Nephron (organoid): ENCODE results near the gene GGA3.
A peak's percentile ranks its signal among the peaks of the same experiment; 100 is the strongest.

Experiments used
- H3K27ac Mint-ChIP-seq, 3 experiments: 2 replicates each; pipeline ENCODE4 v1.8.0; 2020; ENCODE audit warnings: mixed read lengths in 3 of 3, mild to moderate bottlenecking in 2 of 3, moderate library complexity in 1 of 3
- H3K27me3 Mint-ChIP-seq: 2 replicates; pipeline ENCODE4 v1.8.0; 2021; ENCODE audit warnings: low read depth, mild to moderate bottlenecking, moderate library complexity, mixed read lengths
- H3K36me3 Mint-ChIP-seq: 2 replicates; pipeline ENCODE4 v1.8.0; 2020; ENCODE audit warnings: low read depth, mixed read lengths
- H3K4me1 Mint-ChIP-seq: 2 replicates; pipeline ENCODE4 v1.8.0; 2020; ENCODE audit warnings: mixed read lengths
- H3K4me3 Mint-ChIP-seq, 3 experiments: 2 replicates each; pipeline ENCODE4 v1.8.0; 2020; ENCODE audit warnings: mild to moderate bottlenecking in 3 of 3, mixed read lengths in 3 of 3, moderate library complexity in 2 of 3
- H3K9me3 Mint-ChIP-seq: 2 replicates; pipeline ENCODE4 v1.8.0; 2020; ENCODE audit warnings: mixed read lengths
- CTCF ChIP-seq, 3 experiments: fragments of 200-600 bp; sonication (generic); IDR thresholded peaks; one replicate each; pipeline ENCODE4 v1.5.0; 2021; ENCODE audit warnings: antibody characterized with exemption in 3 of 3; ENCODE audit not compliant: unreplicated experiment in 3 of 3

Gene GGA3

GRCh38 chr17:75242461-75243042 lies 18.9 kb downstream of the GGA3 start:
- Mint-ChIP-seq H3K4me3 (no peak overlapping the region), H3K4me1 (peaks cover under 1% of the 10 kb centered on the region), H3K27ac (no peak overlapping the region), H3K36me3 (peaks cover 48% of the 10 kb centered on the region), H3K9me3 (no peaks in the 10 kb centered on the region), H3K27me3 (no peaks in the 10 kb centered on the region)
- no peak for TF ChIP-seq CTCF (IDR thresholded peaks at IDR 0.05; ENCODE audit: unreplicated experiment in 3 of 3)

DNA sequence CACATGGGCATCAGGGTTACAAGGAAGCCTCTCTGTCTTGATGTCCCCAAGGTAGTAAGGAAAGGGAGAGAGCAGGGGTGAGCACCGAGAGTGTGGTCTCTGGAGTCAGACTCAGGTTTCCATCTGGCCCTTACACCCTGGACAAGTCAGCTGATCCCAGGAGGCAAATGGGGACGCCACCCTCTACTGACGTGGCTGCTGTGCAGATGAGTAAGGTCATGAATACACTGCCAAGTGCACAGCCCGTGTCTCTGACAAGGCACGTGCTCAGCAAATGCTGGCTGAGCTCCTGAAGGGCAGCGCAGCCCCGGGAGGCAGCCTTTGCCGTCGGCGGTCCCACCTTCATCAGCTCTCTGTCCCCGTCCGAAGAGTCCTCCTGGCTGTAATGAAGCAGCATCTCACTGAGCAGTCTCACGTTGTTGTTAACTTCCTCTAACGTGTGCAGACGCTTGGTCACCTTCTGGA lies 19.4 kb downstream of the GGA3 start:
- Mint-ChIP-seq H3K9me3 (no peaks in the 10 kb centered on the region), H3K36me3 (peaks cover 53% of the 10 kb centered on the region), H3K4me3 (no peak overlapping the region), H3K4me1 (no peaks in the 10 kb centered on the region), H3K27me3 (no peaks in the 10 kb centered on the region), H3K27ac (no peak overlapping the region)
- TF ChIP-seq CTCF (IDR thresholded peaks at IDR 0.05; ENCODE audit: unreplicated experiment in 3 of 3): no peak

GRCh38 chr17:75241502-75241901 lies 19.9 kb downstream of the GGA3 start:
- no peaks in the 10 kb centered on the region for H3K4me1 Mint-ChIP-seq
- H3K4me3 Mint-ChIP-seq: no peak overlapping the region
- peaks cover 55% of the 10 kb centered on the region for H3K36me3 Mint-ChIP-seq
- TF ChIP-seq CTCF (IDR thresholded peaks at IDR 0.05; ENCODE audit: unreplicated experiment in 3 of 3): no peak
- H3K27ac Mint-ChIP-seq: no peak overlapping the region
- H3K27me3 Mint-ChIP-seq: no peaks in the 10 kb centered on the region
- no peaks in the 10 kb centered on the region for H3K9me3 Mint-ChIP-seq

DNA sequence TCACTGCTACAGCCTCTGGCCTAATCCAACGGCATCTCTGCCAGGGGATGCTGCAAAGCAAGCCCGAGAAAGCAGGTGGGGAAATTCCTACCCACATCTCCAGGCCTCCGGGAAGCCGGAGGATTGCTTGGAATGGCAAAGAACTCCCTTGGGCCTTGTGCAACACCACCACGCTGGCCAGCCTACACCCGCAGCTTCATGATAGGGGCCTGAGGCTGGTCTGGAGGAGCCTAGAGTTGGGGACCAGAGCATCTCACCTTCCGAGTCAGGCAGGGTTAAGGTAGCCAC lies 20.3 kb downstream of the GGA3 start:
- TF ChIP-seq CTCF (IDR thresholded peaks at IDR 0.05; ENCODE audit: unreplicated experiment in 3 of 3): no peak
- H3K27ac Mint-ChIP-seq: no peak overlapping the region
- H3K4me1 Mint-ChIP-seq: no peaks in the 10 kb centered on the region
- H3K9me3 Mint-ChIP-seq: no peaks in the 10 kb centered on the region
- H3K27me3 Mint-ChIP-seq: no peaks in the 10 kb centered on the region
- peaks cover 57% of the 10 kb centered on the region for H3K36me3 Mint-ChIP-seq
- no peak overlapping the region for H3K4me3 Mint-ChIP-seq

GRCh38 chr17:75240394-75241142 lies 20.8 kb downstream of the GGA3 start:
- peak; percentile 27 to 51 (median 46) for TF ChIP-seq CTCF (IDR thresholded peaks at IDR 0.05; ENCODE audit: unreplicated experiment in 3 of 3)

More at GRCh38 chr17:75240394-75241142, 20.8 kb downstream of the GGA3 start:
- H3K36me3 Mint-ChIP-seq: peaks cover 54% of the 10 kb centered on the region
- no peak overlapping the region for H3K27ac Mint-ChIP-seq
- no peaks in the 10 kb centered on the region for H3K4me1 Mint-ChIP-seq
- no peaks in the 10 kb centered on the region for H3K9me3 Mint-ChIP-seq
- H3K4me3 Mint-ChIP-seq: no peak overlapping the region
- H3K27me3 Mint-ChIP-seq: no peaks in the 10 kb centered on the region
